Measurements from ENCODE around the gene MAT1A.
"Not testable (repeated sequence)": the region's sequence is repeated elsewhere in the genome, so short reads cannot be mapped to it uniquely, and the experiment has no call there.

Gene MAT1A

GRCh38 chr10:80319318-80319717 is 29.9 kb upstream of the MAT1A start:
- no peaks in the 10 kb centered on the region for H3K27me3 ChIP-seq (ENCODE audit: control insufficient read depth in 2 of 2, insufficient read depth in 2 of 2, low read length in 2 of 2)
- H3K9me3 ChIP-seq (ENCODE audit: control insufficient read depth in 2 of 2, low read length in 2 of 2), result no peaks in the 10 kb centered on the region
- no peak overlapping the region for H3K4me3 ChIP-seq (ENCODE audit: low read length in 2 of 2)
- H3K36me3 ChIP-seq (ENCODE audit: control insufficient read depth in 2 of 2, insufficient read depth in 2 of 2, low read length in 2 of 2), result no peaks in the 10 kb centered on the region
- no peaks in the 10 kb centered on the region for H3K4me1 ChIP-seq (ENCODE audit: control insufficient read depth in 2 of 2, insufficient read depth in 2 of 2, low read length in 2 of 2)
- H3K27ac ChIP-seq (ENCODE audit: low read depth in 2 of 2, low read length in 2 of 2), result no peak overlapping the region
- H3K9ac ChIP-seq (ENCODE audit: low read depth in 1 of 2, low read length in 2 of 2), result no peak overlapping the region

- H3K36me3 ChIP-seq (ENCODE audit: control insufficient read depth in 2 of 2, insufficient read depth in 2 of 2, low read length in 2 of 2), result no peaks in the 10 kb centered on the region
- no peaks in the 10 kb centered on the region for H3K27me3 ChIP-seq (ENCODE audit: control insufficient read depth in 2 of 2, insufficient read depth in 2 of 2, low read length in 2 of 2)
- H3K9me3 ChIP-seq (ENCODE audit: control insufficient read depth in 2 of 2, low read length in 2 of 2), result no peaks in the 10 kb centered on the region
- H3K9ac ChIP-seq (ENCODE audit: low read depth in 1 of 2, low read length in 2 of 2), result no peak overlapping the region
- H3K27ac ChIP-seq (ENCODE audit: low read depth in 2 of 2, low read length in 2 of 2), result no peak overlapping the region
- H3K4me1 ChIP-seq (ENCODE audit: control insufficient read depth in 2 of 2, insufficient read depth in 2 of 2, low read length in 2 of 2), result no peaks in the 10 kb centered on the region
- no peak overlapping the region for H3K4me3 ChIP-seq (ENCODE audit: low read length in 2 of 2)
Observed at GRCh38 chr10:80318742-80319141, 29.3 kb upstream of the MAT1A start.

GRCh38 chr10:80315391-80315790 is 25.9 kb upstream of the MAT1A start:
- Histone ChIP-seq H3K36me3 (ENCODE audit: control insufficient read depth in 2 of 2, insufficient read depth in 2 of 2, low read length in 2 of 2) (no peaks in the 10 kb centered on the region), H3K4me1 (ENCODE audit: control insufficient read depth in 2 of 2, insufficient read depth in 2 of 2, low read length in 2 of 2) (no peaks in the 10 kb centered on the region), H3K9me3 (ENCODE audit: control insufficient read depth in 2 of 2, low read length in 2 of 2) (no peaks in the 10 kb centered on the region), H3K4me3 (ENCODE audit: low read length in 2 of 2) (no peak overlapping the region), H3K27me3 (ENCODE audit: control insufficient read depth in 2 of 2, insufficient read depth in 2 of 2, low read length in 2 of 2) (no peaks in the 10 kb centered on the region), H3K9ac (ENCODE audit: low read depth in 1 of 2, low read length in 2 of 2) (no peak overlapping the region), H3K27ac (ENCODE audit: low read depth in 2 of 2, low read length in 2 of 2) (no peak overlapping the region)

GRCh38 chr10:80313523-80313922 is 24.1 kb upstream of the MAT1A start:
- Histone ChIP-seq H3K4me3 (ENCODE audit: low read length in 2 of 2) (no peak overlapping the region), H3K4me1 (ENCODE audit: control insufficient read depth in 2 of 2, insufficient read depth in 2 of 2, low read length in 2 of 2) (no peaks in the 10 kb centered on the region), H3K9me3 (ENCODE audit: control insufficient read depth in 2 of 2, low read length in 2 of 2) (no peaks in the 10 kb centered on the region), H3K27me3 (ENCODE audit: control insufficient read depth in 2 of 2, insufficient read depth in 2 of 2, low read length in 2 of 2) (no peaks in the 10 kb centered on the region), H3K9ac (ENCODE audit: low read depth in 1 of 2, low read length in 2 of 2) (no peak overlapping the region), H3K27ac (ENCODE audit: low read depth in 2 of 2, low read length in 2 of 2) (no peak overlapping the region), H3K36me3 (ENCODE audit: control insufficient read depth in 2 of 2, insufficient read depth in 2 of 2, low read length in 2 of 2) (no peaks in the 10 kb centered on the region)

- not testable (repeated sequence) for H3K27ac ChIP-seq (ENCODE audit: low read depth in 2 of 2, low read length in 2 of 2); H3K27me3 ChIP-seq (ENCODE audit: control insufficient read depth in 2 of 2, insufficient read depth in 2 of 2, low read length in 2 of 2); H3K4me1 ChIP-seq (ENCODE audit: control insufficient read depth in 2 of 2, insufficient read depth in 2 of 2, low read length in 2 of 2); H3K4me3 ChIP-seq (ENCODE audit: low read length in 2 of 2); H3K36me3 ChIP-seq (ENCODE audit: control insufficient read depth in 2 of 2, insufficient read depth in 2 of 2, low read length in 2 of 2); H3K9ac ChIP-seq (ENCODE audit: low read depth in 1 of 2, low read length in 2 of 2); H3K9me3 ChIP-seq (ENCODE audit: control insufficient read depth in 2 of 2, low read length in 2 of 2)
Observed at GRCh38 chr10:80305989-80306388, 16.5 kb upstream of the MAT1A start.

DNA sequence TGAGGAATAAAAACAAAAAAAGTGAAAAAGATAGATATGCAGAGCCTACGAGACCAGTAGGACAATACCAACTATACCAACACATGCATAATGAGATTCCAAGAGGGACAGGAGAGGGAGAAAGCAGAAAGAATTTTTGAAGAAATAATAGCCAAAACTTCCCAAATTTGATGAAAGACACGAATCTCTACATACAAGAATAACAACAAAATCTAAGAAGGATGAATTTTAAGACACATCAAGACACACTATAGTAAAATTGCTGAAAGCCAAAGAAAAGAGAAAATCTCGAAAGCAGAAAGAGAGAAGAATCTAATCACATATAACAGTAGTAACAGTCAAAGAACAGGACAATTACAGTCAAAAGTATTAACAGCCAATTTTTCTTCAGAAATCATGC is 7.5 kb upstream of the MAT1A start:
- Histone ChIP-seq H3K4me1 (ENCODE audit: control insufficient read depth in 2 of 2, insufficient read depth in 2 of 2, low read length in 2 of 2) (no peaks in the 10 kb centered on the region), H3K27me3 (ENCODE audit: control insufficient read depth in 2 of 2, insufficient read depth in 2 of 2, low read length in 2 of 2) (no peaks in the 10 kb centered on the region), H3K27ac (ENCODE audit: low read depth in 2 of 2, low read length in 2 of 2) (no peak overlapping the region), H3K9me3 (ENCODE audit: control insufficient read depth in 2 of 2, low read length in 2 of 2) (no peaks in the 10 kb centered on the region), H3K4me3 (ENCODE audit: low read length in 2 of 2) (no peak overlapping the region), H3K36me3 (ENCODE audit: control insufficient read depth in 2 of 2, insufficient read depth in 2 of 2, low read length in 2 of 2) (no peaks in the 10 kb centered on the region), H3K9ac (ENCODE audit: low read depth in 1 of 2, low read length in 2 of 2) (no peak overlapping the region)

DNA sequence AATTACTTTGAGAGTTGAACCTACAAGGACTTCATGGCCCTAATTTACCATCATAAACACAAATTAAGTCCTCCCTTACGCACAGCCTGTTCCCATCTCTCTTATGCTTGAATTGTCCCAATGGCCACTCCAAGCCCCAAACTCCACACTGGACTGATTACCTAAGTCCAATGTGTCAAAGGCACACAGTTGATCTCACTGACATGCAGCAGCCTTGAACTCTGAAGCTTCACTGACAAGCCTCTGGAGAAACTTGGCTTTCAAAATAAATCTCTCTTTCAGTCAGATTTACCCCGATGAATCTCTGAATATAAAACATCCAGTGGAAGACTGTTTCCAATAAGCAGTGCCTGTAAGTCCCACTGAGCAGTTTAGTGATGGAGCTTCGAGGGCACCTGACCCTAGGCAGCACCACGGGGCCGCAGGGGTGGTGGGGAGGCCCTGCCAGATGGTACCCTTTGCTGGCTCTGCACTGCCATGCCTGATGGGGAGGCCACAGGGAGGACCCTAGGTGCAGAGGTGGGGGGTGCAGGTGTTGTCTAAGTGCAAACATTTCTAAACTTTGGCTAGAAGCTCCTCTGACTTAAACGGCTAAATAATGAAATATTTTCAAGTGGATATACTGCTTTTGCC is 3.3 kb upstream of the MAT1A start:
- no peak overlapping the region for H3K4me3 ChIP-seq (ENCODE audit: low read length in 2 of 2)
- no peak overlapping the region for H3K9ac ChIP-seq (ENCODE audit: low read depth in 1 of 2, low read length in 2 of 2)
- H3K27me3 ChIP-seq (ENCODE audit: control insufficient read depth in 2 of 2, insufficient read depth in 2 of 2, low read length in 2 of 2), result no peaks in the 10 kb centered on the region
- no peaks in the 10 kb centered on the region for H3K36me3 ChIP-seq (ENCODE audit: control insufficient read depth in 2 of 2, insufficient read depth in 2 of 2, low read length in 2 of 2)
- H3K4me1 ChIP-seq (ENCODE audit: control insufficient read depth in 2 of 2, insufficient read depth in 2 of 2, low read length in 2 of 2), result peaks cover 3 to 4% of the 10 kb centered on the region in 2 donors
- H3K9me3 ChIP-seq (ENCODE audit: control insufficient read depth in 2 of 2, low read length in 2 of 2), result no peaks in the 10 kb centered on the region
- H3K27ac ChIP-seq (ENCODE audit: low read depth in 2 of 2, low read length in 2 of 2), result no peak overlapping the region

- H3K4me3 ChIP-seq (ENCODE audit: low read length in 2 of 2), result no peak overlapping the region
- H3K9me3 ChIP-seq (ENCODE audit: control insufficient read depth in 2 of 2, low read length in 2 of 2), result no peaks in the 10 kb centered on the region
- H3K27me3 ChIP-seq (ENCODE audit: control insufficient read depth in 2 of 2, insufficient read depth in 2 of 2, low read length in 2 of 2), result no peaks in the 10 kb centered on the region
- no peak overlapping the region for H3K27ac ChIP-seq (ENCODE audit: low read depth in 2 of 2, low read length in 2 of 2)
- no peaks in the 10 kb centered on the region for H3K36me3 ChIP-seq (ENCODE audit: control insufficient read depth in 2 of 2, insufficient read depth in 2 of 2, low read length in 2 of 2)
- no peak overlapping the region for H3K9ac ChIP-seq (ENCODE audit: low read depth in 1 of 2, low read length in 2 of 2)
- peaks cover 3 to 4% of the 10 kb centered on the region in 2 donors for H3K4me1 ChIP-seq (ENCODE audit: control insufficient read depth in 2 of 2, insufficient read depth in 2 of 2, low read length in 2 of 2)
Observed at GRCh38 chr10:80290474-80291220, 1.2 kb upstream of the MAT1A start.

GRCh38 chr10:80288849-80289248 is 609 bp downstream of the MAT1A start:
- H3K4me3 ChIP-seq (ENCODE audit: low read length in 2 of 2), result no peak overlapping the region
- no peaks in the 10 kb centered on the region for H3K27me3 ChIP-seq (ENCODE audit: control insufficient read depth in 2 of 2, insufficient read depth in 2 of 2, low read length in 2 of 2)
- H3K9ac ChIP-seq (ENCODE audit: low read depth in 1 of 2, low read length in 2 of 2), result no peak overlapping the region

DNA sequence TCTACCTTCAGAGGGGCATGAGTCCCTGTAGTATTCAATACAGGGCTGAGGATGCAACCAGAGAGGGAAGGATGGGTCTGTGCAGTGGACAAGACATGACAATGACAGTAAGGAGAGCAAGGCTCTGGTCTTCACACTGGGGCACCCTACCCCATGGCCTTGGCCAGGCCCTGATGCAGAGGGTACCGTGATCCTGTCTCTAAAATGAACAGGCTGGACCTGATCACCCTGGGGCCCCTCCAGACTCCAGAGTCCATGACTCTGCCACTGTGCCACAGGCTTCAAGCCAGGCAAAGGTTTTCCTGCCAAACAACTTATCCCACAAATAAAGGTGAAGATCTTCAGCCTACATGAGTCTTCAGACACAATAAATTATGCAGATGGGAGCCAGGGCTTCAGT is 4.9 kb downstream of the MAT1A start:
- Histone ChIP-seq H3K9me3 (ENCODE audit: control insufficient read depth in 2 of 2, low read length in 2 of 2) (no peaks in the 10 kb centered on the region), H3K9ac (ENCODE audit: low read depth in 1 of 2, low read length in 2 of 2) (no peak overlapping the region), H3K27ac (ENCODE audit: low read depth in 2 of 2, low read length in 2 of 2) (no peak overlapping the region), H3K36me3 (ENCODE audit: control insufficient read depth in 2 of 2, insufficient read depth in 2 of 2, low read length in 2 of 2) (no peaks in the 10 kb centered on the region), H3K4me3 (ENCODE audit: low read length in 2 of 2) (no peak overlapping the region), H3K4me1 (ENCODE audit: control insufficient read depth in 2 of 2, insufficient read depth in 2 of 2, low read length in 2 of 2) (no peaks in the 10 kb centered on the region), H3K27me3 (ENCODE audit: control insufficient read depth in 2 of 2, insufficient read depth in 2 of 2, low read length in 2 of 2) (no peaks in the 10 kb centered on the region)

More at GRCh38 chr10:80288849-80289248, 609 bp downstream of the MAT1A start:
- H3K27ac ChIP-seq (ENCODE audit: low read depth in 2 of 2, low read length in 2 of 2), result no peak overlapping the region
- H3K9me3 ChIP-seq (ENCODE audit: control insufficient read depth in 2 of 2, low read length in 2 of 2), result no peaks in the 10 kb centered on the region
- peaks cover 3 to 4% of the 10 kb centered on the region in 2 donors for H3K4me1 ChIP-seq (ENCODE audit: control insufficient read depth in 2 of 2, insufficient read depth in 2 of 2, low read length in 2 of 2)
- H3K36me3 ChIP-seq (ENCODE audit: control insufficient read depth in 2 of 2, insufficient read depth in 2 of 2, low read length in 2 of 2), result no peaks in the 10 kb centered on the region

Measured in mucosa of rectum (tissue), 2 donors.